ENCODE results near the gene MTHFD1L.
"Not testable (repeated sequence)": the region's sequence is repeated elsewhere in the genome, so short reads cannot be mapped to it uniquely, and the experiment has no call there.

- not testable (repeated sequence) for TF ChIP-seq EZH2 (IDR thresholded peaks at IDR 0.05; ENCODE audit: borderline replicate concordance, low read depth, low read length, severe bottlenecking); CTCF (IDR thresholded peaks at IDR 0.05; ENCODE audit: borderline replicate concordance, extremely low read depth, low read length, poor library complexity, severe bottlenecking)
These were observed 221.6 kb downstream of the MTHFD1L start for GRCh38 chr6:151087055-151087454.

Data from DND-41 (cell line).